HG03135 (cell line): ENCODE data around the gene TP53BP2.
"Not testable (repeated sequence)": the region's sequence is repeated elsewhere in the genome, so short reads cannot be mapped to it uniquely, and the experiment has no call there.

Experiments used
- ATAC-seq: cut with Tn5 transposase; IDR thresholded peaks from one replicate; pipeline ENCODE4 v1.9.1; 2021; ENCODE audit warnings: mild to moderate bottlenecking, moderate library complexity; ENCODE audit not compliant: unreplicated experiment

TP53BP2 gene

DNA sequence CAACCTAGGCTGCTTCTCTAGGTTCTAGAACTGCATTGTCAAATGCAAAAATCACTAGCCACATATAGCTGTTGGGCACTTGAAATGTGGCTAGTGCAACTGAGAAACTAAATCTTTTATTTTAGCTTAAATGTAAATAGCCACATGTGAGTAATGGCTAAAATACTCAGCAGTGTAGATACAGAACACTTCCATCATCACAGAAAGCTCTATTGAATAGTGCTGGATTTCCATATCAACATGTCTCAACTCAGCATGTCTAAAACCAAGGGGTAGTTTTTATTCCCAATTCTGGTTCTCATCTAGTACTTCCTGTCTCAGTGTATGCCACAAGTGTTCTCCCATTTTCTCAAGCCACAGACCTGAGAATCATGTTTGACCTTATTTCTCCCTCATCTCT, 7.5 kb upstream of the TP53BP2 start:
- ATAC-seq = no peak

DNA sequence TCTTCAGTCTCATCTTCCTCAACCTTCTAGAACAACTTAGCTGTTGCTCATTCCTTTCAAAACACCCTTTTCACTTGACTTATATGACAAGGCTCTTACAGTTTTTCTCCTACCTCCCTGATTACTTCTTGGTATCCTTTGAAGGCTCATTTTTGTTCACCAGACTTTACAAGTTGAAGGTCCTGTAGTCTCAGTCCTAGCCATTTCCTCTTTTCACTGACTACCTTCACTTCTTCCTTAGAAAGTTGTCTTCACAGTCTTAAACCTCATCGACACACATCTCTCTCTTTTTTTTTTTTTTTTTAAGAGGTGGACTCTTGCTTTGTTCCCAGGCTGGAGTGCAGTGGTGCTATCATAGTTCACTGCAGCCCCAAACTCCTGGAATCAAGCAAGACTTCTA, 6.6 kb upstream of the TP53BP2 start:
- ATAC-seq = no peak

DNA sequence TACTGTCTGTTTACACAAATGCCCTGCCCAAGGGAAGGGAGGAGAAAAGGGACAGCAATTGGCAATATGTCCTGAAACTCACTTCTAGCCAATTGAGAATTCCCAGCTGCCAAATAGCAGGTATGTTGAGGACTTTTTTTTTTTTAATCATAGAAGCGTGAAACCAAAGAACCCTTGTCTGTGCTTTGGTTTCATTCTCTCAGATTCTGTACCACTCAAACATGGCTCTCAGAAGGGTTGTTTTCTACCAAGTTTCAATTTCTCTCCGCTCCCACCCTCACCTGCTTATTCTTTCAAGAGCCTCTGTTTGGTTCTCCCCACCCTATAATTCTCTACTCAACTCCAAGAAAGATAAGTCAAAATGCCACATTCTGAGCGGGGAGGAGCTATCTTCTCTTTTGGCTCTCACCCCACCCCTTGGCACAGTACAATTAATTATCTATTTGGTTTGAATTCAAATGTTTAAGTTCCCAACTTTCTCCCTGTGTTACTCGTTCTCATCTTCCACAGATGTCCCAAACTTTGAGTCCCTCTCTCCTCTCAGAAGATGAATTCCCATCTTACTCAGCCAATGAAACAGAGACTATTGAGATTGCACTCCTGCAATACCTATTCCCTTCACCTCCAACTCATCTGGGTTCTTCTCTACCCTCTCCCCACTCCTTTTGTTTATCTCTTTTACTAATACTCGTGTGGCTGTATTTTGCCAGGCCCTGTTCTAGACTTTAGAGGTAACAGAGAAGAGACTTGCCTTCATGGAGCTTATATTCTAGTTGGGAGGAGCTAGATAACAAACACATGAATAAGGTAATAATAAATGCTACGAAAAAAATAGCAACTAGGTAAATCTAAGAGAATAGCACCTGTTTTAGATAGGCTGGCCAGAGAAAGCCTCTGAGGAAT, 3.9 kb upstream of the TP53BP2 start:
- no peak for ATAC-seq

DNA sequence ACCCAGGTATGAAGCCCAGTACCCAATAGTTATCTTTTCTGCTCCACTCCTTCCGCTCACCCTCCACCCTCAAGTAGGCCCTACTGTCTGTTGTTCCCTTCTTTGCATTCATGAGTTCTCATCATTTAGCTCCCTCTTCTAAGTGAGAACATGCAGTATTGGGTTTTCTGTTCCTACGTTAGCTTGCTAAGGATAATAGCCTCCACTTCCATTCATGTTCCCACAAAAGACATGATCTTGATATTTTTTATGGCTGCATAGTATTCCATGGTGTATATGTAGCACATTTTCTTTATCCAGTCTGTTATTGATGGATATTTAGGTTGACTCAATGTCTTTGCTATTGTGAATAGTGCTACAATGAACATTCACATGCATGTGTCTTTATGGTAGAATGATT, 2.8 kb upstream of the TP53BP2 start:
- no peak for ATAC-seq

DNA sequence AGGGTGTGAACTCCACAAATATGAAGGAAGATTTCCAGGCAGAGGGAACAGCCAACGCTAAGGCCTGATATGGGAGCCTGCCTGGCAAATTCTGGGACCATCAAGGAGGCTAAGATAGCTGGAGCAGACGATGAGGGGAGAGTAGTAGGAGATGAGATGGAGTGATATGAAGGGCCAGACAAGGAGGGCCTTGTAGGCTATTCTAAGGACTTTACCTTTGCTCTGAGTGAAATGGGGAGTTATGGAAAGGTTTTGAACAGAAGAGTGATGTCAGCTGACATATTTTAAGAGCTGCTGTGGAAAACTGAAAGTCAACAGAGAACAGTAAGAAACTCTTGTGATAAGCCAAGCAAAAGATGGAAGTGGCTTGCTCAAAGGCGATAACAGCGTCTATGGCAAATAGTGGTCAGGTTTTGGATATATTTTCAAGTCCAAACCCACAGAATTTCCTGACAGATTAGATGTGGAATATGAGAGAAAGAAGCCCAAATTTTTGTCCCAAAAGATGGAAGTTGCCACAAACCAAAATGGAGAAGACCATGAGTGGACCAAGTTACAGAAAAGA, 2.1 kb upstream of the TP53BP2 start:
- ATAC-seq = no peak

DNA sequence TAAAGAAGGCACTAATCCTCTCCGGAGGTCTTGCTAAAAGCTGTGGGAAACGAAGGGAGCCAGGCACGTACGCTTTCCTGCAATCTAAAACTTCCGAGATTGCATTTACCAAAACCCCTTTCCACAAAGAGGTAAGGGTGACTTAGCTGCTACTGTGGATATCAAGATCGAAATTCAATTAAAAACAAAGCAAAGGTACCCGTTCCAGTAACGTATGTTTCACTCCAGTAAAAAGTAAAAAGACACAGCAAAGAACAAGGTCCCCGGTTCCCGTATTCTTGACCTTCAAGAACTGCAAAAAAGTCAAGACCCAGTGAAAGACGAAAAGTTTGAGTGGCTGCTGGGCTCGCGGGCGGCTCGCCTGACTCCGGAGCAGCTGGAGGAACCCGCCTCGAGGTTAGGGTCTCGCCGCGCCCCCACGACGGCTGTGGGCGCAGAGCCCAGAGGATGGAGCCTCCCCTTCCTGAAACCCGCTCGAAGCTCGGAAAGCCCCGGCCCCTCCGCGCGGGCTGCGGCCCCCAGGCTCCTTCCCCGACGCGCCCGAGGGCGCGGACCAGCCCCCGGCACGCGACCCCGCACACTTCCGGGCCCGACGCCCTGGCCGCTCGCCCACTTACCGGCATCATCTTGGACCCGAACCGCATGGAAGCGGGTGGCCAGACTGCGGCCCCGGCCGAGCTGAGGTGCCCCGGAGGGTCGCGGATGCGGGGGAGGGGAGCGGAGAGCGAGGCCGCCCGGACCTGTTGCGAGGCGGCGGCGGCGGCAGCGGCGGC, 524 bp downstream of the TP53BP2 start:
- peak; percentile 33 for ATAC-seq

DNA sequence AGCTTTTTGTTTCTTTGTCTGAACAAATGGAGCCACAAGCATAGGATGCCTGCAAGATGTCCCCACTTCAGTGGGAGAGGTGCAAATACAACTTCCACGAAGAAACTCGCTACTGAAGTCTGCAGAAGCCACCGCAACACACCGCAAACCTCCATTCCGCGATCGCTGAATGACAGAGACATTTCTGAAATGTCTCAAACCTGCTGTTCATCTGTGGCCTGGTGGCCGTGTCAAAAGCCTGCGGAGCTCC, 1.0 kb downstream of the TP53BP2 start:
- no peak for ATAC-seq

DNA sequence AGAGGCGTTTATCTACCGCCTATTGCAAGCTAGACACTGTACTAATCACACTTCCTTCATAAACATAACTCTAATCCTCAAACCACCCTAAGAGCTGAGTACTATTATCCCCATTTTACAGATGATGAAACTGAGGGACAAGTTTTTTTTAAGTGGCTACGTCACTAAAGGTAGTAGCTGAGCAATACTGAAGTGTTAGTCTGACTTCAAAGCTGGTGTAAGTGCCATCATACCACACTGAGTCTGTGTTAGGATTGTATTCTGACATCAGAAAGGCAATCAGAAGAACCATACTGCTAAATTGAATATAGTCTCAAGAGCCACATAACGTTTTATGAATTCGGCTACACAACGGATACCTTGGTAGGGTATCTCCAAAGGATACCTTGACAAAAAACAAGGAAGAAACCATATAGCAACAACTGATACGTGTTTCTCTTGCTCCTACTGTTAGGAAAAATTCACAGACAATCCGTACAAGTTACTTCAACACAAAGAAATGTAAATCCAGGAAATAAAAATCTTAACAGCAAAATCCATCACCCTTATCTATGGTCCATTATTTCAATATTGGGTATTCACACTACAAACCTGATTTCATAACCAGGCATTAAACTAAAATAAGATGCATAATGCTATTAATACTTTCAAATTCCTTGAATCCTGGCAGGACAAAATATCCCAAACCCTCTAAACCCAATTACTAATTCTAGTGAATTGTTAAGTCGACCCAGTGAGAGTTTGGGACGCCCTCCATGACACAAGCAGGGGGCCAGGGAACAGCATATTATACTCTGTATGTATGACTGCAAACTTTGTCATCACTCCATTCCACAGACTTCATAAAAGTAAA, 1.6 kb downstream of the TP53BP2 start:
- no peak for ATAC-seq

DNA sequence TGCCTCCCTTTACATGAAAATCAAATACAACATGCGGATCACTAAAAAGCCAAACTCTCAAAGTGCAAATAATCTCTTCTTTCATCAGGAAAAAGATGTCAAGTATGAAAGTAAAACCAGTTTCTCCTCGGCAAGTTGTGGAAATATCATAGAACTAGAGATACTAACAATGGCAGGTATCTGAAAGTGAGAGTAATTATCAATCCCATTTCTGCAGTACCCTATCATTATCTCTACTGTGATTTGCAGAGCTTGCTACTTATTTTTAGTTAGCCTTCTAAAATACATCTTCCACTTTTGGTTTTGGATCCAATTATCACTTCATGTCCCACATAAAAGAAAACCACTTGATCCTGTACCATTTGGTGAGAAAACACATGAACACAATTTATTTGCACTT, 3.0 kb downstream of the TP53BP2 start:
- ATAC-seq = no peak

DNA sequence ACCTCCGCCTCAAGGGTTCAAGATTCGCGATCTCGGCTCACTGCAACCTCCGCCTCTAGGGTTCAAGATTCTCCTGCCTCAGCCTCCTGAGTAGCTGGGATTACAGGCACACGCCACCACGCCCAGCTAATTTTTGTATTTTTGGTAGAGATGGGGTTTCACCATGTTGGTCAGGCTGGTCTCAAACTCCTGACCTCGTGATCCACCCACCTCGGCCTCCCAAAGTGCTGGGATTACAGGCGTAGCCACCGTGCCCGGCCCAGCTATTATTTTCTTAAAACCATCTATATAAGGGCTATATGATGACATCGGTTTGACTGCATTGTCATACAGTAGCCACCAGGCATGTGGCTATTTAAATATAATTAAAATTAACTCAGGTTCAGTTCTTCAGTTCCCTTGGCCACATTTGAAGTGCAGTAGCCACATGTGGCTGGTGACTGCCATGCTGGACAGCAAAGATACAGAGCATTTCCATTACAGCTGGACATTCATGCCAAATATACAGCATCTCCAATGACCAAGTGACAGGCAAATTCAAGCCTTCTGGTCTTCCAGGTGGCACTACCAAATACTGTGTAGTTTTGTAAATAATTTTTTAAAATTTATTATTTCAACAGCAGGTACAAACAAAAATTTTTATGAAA, 3.6 kb downstream of the TP53BP2 start:
- ATAC-seq = not testable (repeated sequence)

DNA sequence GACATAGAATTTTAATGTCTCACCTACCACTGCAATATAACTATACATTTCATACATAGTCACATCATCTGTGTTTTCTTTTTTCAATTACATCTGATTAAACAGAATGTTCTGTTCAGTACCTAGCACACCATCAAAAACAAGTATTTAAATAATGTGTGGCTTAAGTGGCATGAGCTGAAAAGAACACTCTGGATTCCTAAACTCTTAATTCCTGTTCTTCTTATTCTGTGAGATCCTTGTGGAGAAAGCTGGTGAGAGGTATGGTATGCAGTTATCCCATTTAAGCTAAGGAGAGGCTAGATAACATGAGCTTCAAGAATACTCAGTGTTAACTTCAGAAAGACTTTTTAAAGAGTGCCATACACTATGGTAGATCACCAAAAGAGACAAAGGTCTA, 5.5 kb downstream of the TP53BP2 start:
- ATAC-seq = no peak

DNA sequence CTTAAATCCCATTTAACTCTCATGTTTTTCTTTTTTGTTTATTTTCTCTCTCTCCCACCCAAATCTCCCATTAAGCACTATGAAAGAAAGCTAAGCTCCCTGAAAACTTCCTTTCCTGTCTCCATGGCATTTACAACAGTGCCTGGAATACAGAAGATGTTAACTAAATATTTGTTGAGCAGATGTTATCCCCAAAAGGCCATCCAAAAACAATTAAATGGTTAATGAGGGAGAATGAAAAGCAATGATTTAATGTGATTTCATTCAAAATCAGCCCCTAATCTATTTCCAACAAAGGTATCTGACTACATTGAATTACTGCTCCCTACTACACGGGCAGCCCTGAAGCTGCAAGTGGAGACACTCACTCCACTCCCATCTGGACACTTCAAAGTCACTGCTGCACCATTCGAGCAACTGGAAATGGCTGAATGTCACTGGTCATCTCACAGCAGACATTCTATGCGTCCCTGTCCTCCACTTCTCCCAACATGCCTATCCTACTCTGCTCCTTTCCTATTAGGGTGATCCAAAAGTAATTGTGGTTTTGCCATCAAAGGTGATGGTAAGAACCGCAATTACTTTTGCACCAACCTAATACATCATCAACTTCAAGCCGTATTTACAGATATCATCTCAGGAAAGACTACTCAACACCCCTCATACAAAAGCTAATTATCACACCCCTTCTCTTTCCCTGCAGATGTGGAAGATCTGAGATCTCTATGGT, 7.5 kb downstream of the TP53BP2 start:
- no peak for ATAC-seq

DNA sequence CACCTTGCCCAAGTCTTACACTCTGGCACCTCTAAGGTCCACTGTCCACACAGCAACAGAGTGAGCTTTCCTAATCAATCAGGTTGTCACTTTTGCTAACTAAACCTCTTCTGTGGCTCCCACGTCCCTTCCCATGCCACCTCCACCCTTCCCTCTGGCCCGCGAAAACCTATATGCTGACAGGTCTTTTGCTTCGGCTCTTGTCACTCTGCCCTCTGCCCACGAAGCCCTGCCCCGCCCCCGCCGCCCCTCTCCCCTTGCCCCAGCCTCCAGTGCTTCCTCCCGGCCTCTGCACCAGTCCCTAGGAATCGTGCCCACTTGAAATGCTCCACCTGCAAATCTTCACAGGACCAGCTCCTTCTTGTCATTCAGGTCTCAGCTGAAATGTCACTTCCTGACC, 8.1 kb downstream of the TP53BP2 start:
- no peak for ATAC-seq

DNA sequence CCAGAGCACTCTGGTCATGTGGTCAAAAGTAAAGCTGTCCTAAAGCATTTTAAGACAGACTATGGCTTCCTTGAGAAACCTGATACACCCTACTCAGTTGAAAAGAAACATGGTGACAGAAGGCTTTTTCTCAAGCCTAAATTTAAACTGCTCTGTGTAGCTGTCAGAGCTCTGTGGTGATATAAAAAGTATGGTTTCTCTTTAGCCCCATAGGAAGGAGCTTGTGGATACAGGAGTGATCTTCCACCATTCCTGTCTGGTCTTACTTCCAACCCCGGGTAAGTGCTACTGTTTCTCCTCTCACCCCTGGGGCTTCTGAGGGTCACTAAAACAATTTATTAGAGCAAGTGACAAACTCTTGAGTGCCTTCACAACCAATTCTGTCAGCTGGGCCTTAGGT, 8.5 kb downstream of the TP53BP2 start:
- ATAC-seq = no peak

DNA sequence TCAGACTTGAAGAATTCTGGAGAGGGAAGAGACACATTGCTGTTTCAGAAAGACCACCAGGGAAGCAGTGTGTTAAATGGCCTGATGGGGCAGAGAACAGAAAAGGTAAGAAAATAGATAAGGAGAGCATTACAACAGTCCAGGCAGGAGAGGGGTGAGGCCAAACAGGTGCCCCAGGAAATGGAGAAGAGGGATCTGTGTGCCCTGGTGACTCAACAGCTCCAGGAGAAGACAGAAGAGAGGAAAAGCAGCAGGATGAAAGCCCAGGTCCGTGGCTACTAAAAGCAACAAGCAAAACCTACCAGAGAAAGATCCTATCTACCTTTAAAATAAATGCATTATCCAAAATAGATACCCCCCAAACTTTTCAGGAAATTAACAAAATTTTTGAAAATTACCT, 9.2 kb downstream of the TP53BP2 start:
- ATAC-seq = no peak

DNA sequence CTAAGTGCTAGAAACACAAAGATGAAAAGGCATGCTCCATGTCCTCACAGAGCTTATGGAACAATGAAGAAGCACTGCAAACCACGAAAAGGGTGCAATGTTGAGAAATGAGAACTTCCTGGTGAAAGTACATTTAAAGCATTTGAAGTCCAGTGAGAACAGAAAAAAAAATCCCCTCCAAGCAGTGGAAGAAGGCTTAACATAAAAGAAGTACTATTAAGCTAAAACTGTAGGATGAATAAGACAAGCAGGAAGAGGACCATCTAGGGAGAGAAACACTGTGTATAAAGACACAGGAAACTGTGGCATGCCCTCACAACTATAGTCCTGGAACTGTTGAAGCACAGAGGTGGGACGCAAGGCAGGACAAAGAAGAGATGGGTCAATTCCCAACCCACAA, 10.0 kb downstream of the TP53BP2 start:
- ATAC-seq = no peak

DNA sequence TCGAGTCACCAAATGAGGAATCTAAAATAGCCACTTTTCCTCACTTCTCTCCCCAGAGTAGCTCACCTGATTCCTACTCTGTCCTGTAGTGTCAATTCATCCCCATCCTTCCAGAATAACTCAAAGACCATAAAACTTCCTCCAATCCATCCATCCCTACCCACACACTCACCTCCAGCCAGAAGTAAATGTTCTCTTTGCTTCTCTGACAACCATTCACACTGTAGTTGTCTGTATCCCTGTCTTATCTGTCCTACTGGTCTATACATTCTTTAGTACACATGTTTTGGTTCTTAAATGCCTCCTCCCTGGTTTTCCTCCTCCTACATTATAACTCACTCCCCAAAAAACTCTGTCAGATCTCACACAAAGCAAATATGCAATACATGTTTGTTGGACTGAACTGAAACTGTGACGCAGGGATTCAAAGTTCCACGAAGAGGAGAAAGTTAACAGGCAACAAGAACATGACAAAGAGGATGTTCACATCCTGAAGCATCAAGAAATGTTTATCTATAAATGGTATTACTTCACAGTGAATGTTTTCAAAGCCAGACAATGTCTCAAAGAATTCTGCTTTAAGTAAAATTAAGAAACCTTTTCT, 11.0 kb downstream of the TP53BP2 start:
- ATAC-seq = no peak

DNA sequence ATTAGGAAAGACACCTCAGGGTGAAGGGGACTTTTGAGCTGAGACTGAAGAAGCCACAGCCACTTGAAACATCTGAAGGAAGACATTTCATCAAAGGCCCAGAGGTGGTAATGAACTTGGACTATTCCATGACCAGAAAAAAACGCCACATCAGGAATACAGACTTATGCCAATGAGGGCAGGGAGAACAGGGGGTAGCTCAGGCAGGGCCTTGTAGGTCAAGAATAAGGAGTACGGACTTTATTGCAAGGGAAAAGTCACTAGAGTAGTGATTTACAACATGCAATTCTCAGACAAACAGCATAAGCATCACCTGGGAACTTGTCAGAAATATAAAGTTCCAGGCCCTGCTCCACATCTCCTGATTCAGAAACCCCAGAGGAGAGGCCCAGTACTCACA, 11.8 kb downstream of the TP53BP2 start:
- no peak for ATAC-seq

DNA sequence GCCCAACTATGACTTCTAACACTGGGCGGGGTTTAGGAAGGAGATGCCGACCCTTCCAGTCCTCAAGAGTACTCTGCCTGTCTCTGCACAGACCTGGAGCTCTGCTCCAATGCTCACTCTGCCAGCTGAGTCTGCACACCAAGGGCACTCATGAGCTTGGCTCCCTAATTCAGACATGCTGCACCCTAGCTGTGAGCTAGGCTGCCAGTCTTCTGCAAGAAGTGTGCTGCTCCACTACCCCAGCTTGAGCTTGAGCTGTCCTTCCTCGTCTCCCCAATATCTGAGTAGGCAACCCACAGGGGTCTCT, 13.2 kb downstream of the TP53BP2 start:
- no peak for ATAC-seq
